ENCODE results near the gene ERVK3-1.
"Not testable (repeated sequence)": the region's sequence is repeated elsewhere in the genome, so short reads cannot be mapped to it uniquely, and the experiment has no call there.

Gene ERVK3-1

GRCh38 chr19:58305932-58306323, 751 bp downstream of the ERVK3-1 start:
- no peak for DNase-seq

- no peak for DNase-seq
These were observed 2.6 kb downstream of the ERVK3-1 start for GRCh38 chr19:58307736-58308135.

GRCh38 chr19:58310685-58311084, 5.5 kb downstream of the ERVK3-1 start:
- DNase-seq, result not testable (repeated sequence)

- no peak for DNase-seq
These were observed 6.2 kb downstream of the ERVK3-1 start for GRCh38 chr19:58311345-58311865.

GRCh38 chr19:58315580-58315979, 10.4 kb downstream of the ERVK3-1 start:
- no peak for DNase-seq

GRCh38 chr19:58317476-58318072, 12.4 kb downstream of the ERVK3-1 start:
- DNase-seq, result peak; percentile 35

GRCh38 chr19:58318297-58318696, 13.1 kb downstream of the ERVK3-1 start:
- no peak for DNase-seq

GRCh38 chr19:58319241-58319640, 14.1 kb downstream of the ERVK3-1 start:
- DNase-seq, result no peak

GRCh38 chr19:58325311-58326022, 20.3 kb downstream of the ERVK3-1 start:
- DNase-seq, result no peak

GRCh38 chr19:58326501-58326913, 21.3 kb downstream of the ERVK3-1 start:
- no peak for DNase-seq

GRCh38 chr19:58326914-58327726, 21.9 kb downstream of the ERVK3-1 start, which contains the start of gene ZSCAN22:
ZSCAN22 (plus strand) TSS chr19:58326994; CDS start chr19:58334803, 7,809 bp downstream.
- DNase-seq, result peak; percentile 93

GRCh38 chr19:58328999-58329398, 23.8 kb downstream of the ERVK3-1 start:
- no peak for DNase-seq

- DNase-seq, result no peak
These were observed 25.3 kb downstream of the ERVK3-1 start for GRCh38 chr19:58330458-58330857.

GRCh38 chr19:58332697-58333096, 27.5 kb downstream of the ERVK3-1 start:
- no peak for DNase-seq

GRCh38 chr19:58334691-58335249, 29.6 kb downstream of the ERVK3-1 start:
- DNase-seq, result no peak

- no peak for DNase-seq
These were observed 30.5 kb downstream of the ERVK3-1 start for GRCh38 chr19:58335630-58336029.

- no peak for DNase-seq
These were observed 31.0 kb downstream of the ERVK3-1 start for GRCh38 chr19:58336216-58336615.

- DNase-seq, result no peak
These were observed 31.6 kb downstream of the ERVK3-1 start for GRCh38 chr19:58336820-58337219.

GRCh38 chr19:58338336-58338735, 33.2 kb downstream of the ERVK3-1 start:
- no peak for DNase-seq

- DNase-seq, result no peak
These were observed 33.8 kb downstream of the ERVK3-1 start for GRCh38 chr19:58338825-58339558.

GRCh38 chr19:58345558-58345957, 40.4 kb downstream of the ERVK3-1 start:
- DNase-seq, result no peak

Data from fibroblast of skin of right quadriceps (primary cell).